Coronary artery (tissue), 2 donors: ENCODE measurements around the gene C20orf144.

Experiments
- DNase-seq: peaks from one replicate; pipeline ENCODE4 v3.0.0-alpha.2; 2017; ENCODE audit warnings: low spot score
- H3K27ac ChIP-seq, 2 donors: fragments of 200-600 bp; sonication (generic); one replicate each; pipeline ENCODE4 v1.5.1; 2016 to 2019
- H3K4me3 ChIP-seq: fragments of 200-600 bp; sonication (generic); 2 replicates; pipeline ENCODE4 v1.5.1; 2016; ENCODE audit warnings: mild to moderate bottlenecking, moderate library complexity
- TF ChIP-seq, protein P1 (sequence below): fragments of 200-600 bp; sonication (generic); IDR thresholded peaks from one replicate; pipeline ENCODE4 v1.5.1; 2019; ENCODE audit warnings: antibody characterized with exemption

Gene C20orf144

DNA sequence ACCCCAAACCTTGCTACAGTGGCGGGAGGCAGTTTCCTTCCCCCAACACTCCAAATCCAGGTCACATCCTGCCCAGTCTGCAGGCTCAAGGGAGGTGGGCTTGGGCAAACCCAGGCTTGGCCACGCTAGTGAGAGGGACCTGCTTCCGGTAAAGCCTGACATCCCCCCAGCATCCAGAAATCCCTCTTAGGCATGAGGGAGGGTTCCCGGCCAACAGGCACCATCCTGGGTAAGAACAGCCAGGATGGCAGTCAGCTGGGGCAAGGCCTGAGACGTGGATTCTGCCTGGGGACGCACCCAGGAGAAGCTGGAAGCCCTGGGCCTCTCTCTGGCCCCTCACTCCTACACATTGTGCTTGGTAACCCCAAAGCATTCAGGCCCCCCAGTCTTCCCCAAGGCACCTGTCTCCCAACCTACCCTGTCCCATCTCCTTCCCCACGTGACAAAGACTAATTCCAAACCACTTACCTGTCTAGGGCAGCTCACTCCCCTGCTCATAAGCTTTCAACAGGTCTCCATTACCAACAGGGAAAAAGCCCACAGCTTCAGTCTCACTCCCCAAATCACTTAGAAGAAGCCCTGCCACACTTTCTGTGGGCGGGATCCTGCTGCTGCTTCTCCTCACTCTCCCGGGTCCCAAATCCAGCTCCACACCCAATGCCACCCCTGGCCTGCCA lies 2.1 kb downstream of the C20orf144 start:
- Histone ChIP-seq H3K27ac (peak overlapping the region; percentile 88 to 95), H3K4me3 (peak overlapping the region; percentile 81)
- no peak for DNase-seq
- TF ChIP-seq, protein P1, sequence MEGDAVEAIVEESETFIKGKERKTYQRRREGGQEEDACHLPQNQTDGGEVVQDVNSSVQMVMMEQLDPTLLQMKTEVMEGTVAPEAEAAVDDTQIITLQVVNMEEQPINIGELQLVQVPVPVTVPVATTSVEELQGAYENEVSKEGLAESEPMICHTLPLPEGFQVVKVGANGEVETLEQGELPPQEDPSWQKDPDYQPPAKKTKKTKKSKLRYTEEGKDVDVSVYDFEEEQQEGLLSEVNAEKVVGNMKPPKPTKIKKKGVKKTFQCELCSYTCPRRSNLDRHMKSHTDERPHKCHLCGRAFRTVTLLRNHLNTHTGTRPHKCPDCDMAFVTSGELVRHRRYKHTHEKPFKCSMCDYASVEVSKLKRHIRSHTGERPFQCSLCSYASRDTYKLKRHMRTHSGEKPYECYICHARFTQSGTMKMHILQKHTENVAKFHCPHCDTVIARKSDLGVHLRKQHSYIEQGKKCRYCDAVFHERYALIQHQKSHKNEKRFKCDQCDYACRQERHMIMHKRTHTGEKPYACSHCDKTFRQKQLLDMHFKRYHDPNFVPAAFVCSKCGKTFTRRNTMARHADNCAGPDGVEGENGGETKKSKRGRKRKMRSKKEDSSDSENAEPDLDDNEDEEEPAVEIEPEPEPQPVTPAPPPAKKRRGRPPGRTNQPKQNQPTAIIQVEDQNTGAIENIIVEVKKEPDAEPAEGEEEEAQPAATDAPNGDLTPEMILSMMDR, result no peak

DNA sequence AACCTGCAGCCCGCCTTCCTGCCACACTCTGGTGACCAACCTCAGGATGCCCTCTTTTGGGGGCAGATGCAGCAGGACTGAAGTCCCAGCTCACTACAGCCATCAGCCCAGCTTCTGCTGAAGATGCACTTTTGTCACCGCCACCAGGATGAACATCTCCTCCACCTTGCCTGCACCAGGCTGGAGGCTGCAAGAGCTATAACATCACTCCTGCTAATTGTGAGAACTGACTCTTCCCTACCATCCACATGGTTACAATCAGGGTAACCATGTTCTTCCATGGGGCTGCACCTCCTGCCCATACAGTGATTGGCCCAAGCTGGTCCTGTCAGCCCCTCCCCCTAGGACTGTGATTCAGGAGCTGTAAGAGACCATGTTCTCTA lies 2.6 kb downstream of the C20orf144 start:
- Histone ChIP-seq H3K27ac (peak overlapping the region; percentile 88 to 95), H3K4me3 (no peak overlapping the region)
- no peak for DNase-seq
- TF ChIP-seq, protein P1, result no peak

DNA sequence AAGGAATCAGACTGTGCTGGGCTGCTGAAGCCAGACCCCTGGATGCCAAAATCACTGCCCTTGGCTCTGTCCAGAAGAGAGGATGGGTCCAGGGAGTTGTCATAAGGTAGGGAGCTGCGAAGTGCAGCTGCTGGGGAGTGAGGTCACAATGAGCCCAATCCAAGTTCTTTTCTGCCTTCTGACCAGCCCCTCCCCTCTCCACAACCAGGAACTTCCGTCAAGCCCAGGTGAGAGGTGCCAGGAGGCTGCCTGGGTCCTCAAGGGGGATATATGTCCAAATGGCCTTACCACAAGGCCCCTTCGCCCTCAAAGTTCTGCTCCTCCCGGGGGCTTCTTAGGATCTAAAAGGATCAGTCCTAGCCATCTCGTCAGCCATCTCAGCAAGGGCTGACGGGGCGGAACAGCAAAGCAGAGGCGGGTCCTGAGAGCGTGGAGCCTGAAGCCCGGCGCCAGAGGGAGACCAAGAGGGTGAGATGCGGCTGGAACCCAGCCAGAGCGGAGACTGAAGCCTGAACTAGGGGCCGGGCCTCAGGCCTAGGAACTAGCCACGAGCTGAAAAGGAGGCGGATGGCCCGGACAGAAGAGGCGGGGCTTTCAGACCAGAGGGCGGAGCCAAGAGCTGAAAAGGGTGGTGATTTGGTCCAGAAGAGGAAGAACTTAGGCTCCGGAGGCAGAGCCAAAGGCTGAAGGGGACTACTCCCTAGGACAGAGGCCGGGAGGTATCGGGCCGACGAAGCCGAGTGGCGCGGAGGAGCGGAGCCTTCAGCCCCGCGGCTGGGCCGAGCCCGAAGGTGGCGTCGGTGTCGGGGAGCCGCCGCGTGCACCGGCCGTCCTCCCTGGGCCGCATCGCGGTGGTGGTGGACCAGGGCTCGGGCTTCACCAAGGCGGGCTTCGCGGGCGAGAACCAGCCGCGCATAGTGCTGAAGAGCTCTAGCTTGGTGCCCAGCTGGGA lies 4.4 kb downstream of the C20orf144 start, which contains the start of gene ACTL10:
ACTL10 (plus strand) TSS at position 651 of the 952 bp plus-strand sequence. CDS start 555 bp downstream, outside the sequence.
- peak within 1 kb of the TSS; percentile 84 for H3K4me3 ChIP-seq
- peak; percentile 99 for DNase-seq
- H3K27ac ChIP-seq, result peak within 1 kb of the TSS; percentile 93
- TF ChIP-seq, protein P1, result no peak

DNA sequence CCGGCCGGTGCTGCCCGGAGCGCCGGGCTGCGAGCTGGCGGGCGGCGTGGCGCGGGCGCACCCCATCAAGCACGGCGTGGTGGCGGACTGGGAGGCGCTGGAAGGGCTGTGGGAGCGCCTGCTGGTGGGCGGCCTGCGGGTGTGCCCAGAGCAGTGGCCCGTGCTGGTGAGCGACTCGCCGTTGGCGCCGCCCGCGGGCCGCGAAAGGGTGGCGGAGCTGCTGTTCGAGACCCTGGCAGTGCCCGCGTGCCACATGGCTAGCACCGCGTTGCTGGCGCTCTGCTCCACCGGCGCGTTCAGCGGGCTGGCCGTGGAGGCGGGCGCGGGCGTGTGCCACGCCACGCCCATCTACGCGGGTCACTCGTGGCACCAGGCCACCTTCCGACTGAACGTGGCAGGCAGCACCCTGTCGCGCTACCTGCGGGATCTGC lies 5.1 kb downstream of the C20orf144 start:
- Histone ChIP-seq H3K27ac (peak overlapping the region; percentile 93), H3K4me3 (peak overlapping the region; percentile 84)
- DNase-seq, result no peak
- TF ChIP-seq, protein P1, result no peak

DNA sequence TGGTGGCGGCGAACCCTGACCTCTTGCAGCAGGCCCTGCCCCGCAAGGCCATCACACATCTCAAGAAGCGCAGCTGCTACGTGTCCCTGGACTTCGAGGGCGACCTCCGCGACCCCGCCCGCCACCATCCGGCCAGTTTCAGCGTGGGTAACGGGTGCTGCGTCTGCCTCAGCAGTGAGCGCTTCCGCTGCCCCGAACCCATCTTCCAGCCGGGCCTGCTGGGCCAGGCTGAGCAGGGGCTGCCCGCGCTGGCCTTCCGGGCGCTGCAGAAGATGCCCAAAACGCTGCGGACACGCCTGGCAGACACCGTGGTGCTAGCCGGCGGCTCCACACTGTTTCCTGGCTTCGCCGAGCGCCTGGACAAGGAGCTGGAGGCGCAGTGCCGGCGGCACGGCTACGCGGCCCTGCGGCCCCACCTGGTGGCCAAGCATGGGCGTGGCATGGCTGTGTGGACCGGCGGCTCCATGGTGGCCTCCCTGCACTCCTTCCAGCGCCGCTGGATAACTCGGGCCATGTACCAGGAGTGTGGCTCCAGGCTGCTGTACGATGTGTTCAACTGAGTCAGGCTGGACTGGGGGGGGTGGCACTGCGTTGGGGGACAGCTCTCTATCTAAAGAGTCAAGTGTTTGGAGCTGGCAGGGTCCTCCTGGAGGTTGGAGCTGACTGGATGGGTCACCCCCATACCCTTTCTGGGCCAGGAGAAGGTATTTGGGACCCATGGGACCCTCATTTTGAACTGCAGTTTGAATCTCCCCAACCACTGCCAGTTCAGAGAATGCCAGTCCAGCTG lies 5.7 kb downstream of the C20orf144 start:
- TF ChIP-seq, protein P1, result peak; percentile 94

DNA sequence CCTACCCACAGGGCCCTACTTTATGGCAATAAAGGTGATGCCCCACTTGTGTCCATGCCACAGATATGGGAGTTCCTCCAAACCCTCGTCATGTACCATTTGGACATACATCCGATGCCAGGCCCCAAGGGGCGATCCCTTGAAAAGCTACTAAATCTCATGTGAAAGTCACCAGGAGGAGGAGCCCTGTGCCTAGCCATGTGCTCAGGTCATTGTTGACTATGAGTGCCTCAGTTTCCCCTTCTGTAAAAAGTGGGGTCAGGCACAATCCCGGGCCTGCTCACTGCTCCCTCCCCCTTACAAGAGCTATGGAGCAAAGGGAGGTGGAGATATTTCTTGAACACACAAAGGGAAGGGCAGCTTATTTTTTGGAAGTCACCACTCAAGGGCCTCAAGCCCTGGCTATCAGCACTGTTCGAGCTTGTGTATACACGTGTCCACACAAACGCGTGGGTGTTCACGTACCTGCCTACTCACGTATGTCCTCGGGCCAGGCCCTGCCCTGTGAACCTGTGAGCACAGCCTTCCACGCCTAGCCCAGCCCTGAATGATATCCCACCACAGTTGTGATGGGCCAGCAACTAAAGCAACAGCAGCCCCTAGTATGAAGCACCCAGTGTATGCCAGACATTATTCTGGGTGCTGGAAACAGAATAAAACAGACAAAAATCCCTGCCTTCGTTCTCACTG lies 6.5 kb downstream of the C20orf144 start:
- peak overlapping the region; percentile 93 for H3K27ac ChIP-seq
- TF ChIP-seq, protein P1, result no peak
- peak overlapping the region; percentile 84 for H3K4me3 ChIP-seq
- DNase-seq, result no peak

More for the DNA sequence above, 5.7 kb downstream of the C20orf144 start:
- peak overlapping the region; percentile 84 for H3K4me3 ChIP-seq
- peak; percentile 88 for DNase-seq
- peak overlapping the region; percentile 93 for H3K27ac ChIP-seq
